Stomach (tissue), 9 donors: ENCODE data around the gene ATOH7. TPM values are rescaled to one million over a fixed set of nuclear protein-coding genes. Genes with fewer than 3 reads are reported as not detected.

Source experiments
- DNase-seq, 2 donors: peaks; one replicate each; pipeline versions ENCODE4 v3.0.0 to v3.0.0-alpha.2; 2013 to 2019
- H3K27ac ChIP-seq, 5 donors: fragments of 200-600 bp in 4 of 5; sonication (generic) in 4 of 5; one replicate each; pipeline ENCODE4 v1.5.1; 2013 to 2019; ENCODE audit warnings: mild to moderate bottlenecking in 1 of 5, moderate library complexity in 1 of 5
- H3K27me3 ChIP-seq, 3 donors: fragments of 200-600 bp; sonication (generic); one replicate each; pipeline ENCODE4 v1.5.1; 2017 to 2019; ENCODE audit warnings: mixed run types in 1 of 3
- H3K36me3 ChIP-seq, 4 donors: fragments of 200-600 bp; sonication (generic); 1 replicate in 3 of 4; 2 replicates in 1 of 4; pipeline ENCODE4 v1.5.1; 2016 to 2019
- H3K4me1 ChIP-seq, 4 donors: fragments of 200-600 bp; sonication (generic); one replicate each; pipeline ENCODE4 v1.5.1; 2016 to 2019
- H3K4me3 ChIP-seq, 4 donors: fragments of 200-600 bp; sonication (generic) in 3 of 4; one replicate each; pipeline ENCODE4 v1.5.1; 2016 to 2019; ENCODE audit warnings: mild to moderate bottlenecking in 1 of 4
- H3K9me3 ChIP-seq, 4 donors: fragments of 200-600 bp; sonication (generic); one replicate each; pipeline ENCODE4 v1.5.1; 2016 to 2019
- EP300 ChIP-seq: sonication (generic); formaldehyde crosslinking; IDR thresholded peaks from one replicate; pipeline ENCODE4 v1.6.1; 2017; ENCODE audit warnings: antibody characterized with exemption
- POLR2A ChIP-seq, 4 donors: fragments of 450-650 bp; IDR thresholded peaks; one replicate each; pipeline ENCODE4 v1.6.1; 2016; ENCODE audit warnings: antibody characterized with exemption in 4 of 4, control low read depth in 2 of 4, mild to moderate bottlenecking in 1 of 4, moderate library complexity in 1 of 4
- POLR2AphosphoS5 ChIP-seq, 3 donors: sonication (generic); formaldehyde crosslinking; IDR thresholded peaks; one replicate each; pipeline ENCODE4 v1.6.1; 2016; ENCODE audit warnings: antibody characterized with exemption in 3 of 3
- WGBS, 5 donors: extraction: QIAGEN DNeasy Blood & Tissue Kit in 3 of 5; methylation state at CpG; one replicate each; pipeline versions ENCODE4 v1.1.5 to v1.1.7; 2013 to 2018; 5-methylcytosine and 5-hydroxymethylcytosine counted together
- intact Hi-C: fragments of 100-400 bp; cut with DNase I; formaldehyde crosslinking; loops from one replicate; pipeline ENCODE4 v1.15.1; 2023; ENCODE audit warnings: low total_unique reads
- polyA plus RNA-seq, 3 donors: library from polyadenylated mRNA; stranded (reverse); fragments of 200-250 nt; gene quantifications; one replicate each; pipeline ENCODE4 v1.2.3, GENCODE V29; 2013
- total RNA-seq, 5 donors: library from RNA; depleted of rRNA; stranded (reverse); fragments of >200 nt; gene quantifications; one replicate each; pipeline versions ENCODE4 v1.1.0 to v1.2.3, GENCODE V29; 2014 to 2016
- TF ChIP-seq, protein P1 (sequence below), 7 experiments: fragments of 450-650 bp in 4 of 7; fragments of 200-600 bp in 3 of 7; sonication (generic) in 3 of 7; IDR thresholded peaks; one replicate each; pipeline ENCODE4 v1.5.1; 2016 to 2019; ENCODE audit warnings: antibody characterized with exemption in 7 of 7, control low read depth in 2 of 7, mild to moderate bottlenecking in 1 of 7
- donor health status: healthy with polysubstance abuse.
- donor health status: Bipolar disorder and iron deficiency.
- donor health status: healthy.

Gene ATOH7
- total and polyA plus RNA-seq, 8 donors = 0.30 TPM; not detected in 7

DNA sequence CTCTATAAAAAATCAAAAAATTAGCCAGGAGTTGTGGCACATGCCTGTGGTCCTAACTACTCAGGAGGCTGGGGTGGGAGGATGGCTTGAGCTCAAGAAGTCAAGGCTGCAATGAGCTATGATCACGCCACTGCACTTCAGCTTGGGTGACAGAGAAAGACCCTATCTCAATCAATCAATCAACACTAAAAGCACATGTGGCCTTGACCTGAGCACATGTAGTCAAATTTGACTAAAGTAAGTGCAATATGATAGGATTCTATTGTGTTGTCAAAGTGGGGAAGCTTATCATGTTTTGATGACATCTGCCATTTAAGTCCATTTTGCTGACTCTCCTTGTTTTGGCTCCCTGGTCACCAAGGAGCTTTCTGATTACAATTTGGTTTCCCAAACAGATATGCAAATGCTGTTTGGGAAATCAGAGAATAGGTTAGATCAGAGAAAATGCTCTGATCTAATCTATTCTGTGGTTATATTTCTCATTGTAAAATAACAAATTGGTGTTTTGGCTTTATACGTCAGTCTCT is 43.8 kb upstream of the ATOH7 start:
- Histone ChIP-seq H3K36me3 (no peaks in the 10 kb centered on the region), H3K9me3 (peaks cover 3 to 22% (median 14%) of the 10 kb centered on the region in 4 donors), H3K4me1 (peaks cover 0 to 5% (median 0%) of the 10 kb centered on the region in 4 donors), H3K27me3 (no peaks in the 10 kb centered on the region), H3K4me3 (no peak overlapping the region), H3K27ac (no peak overlapping the region)
- 86 to 100% (median 97%) methylated on average over 2 of the region's 2 CpGs for WGBS, 5 donors
- TF ChIP-seq EP300 (no peak), POLR2AphosphoS5 (IDR thresholded peaks at IDR 0.05) (no peak), POLR2A (IDR thresholded peaks at IDR 0.05) (no peak)
- TF ChIP-seq, protein P1, sequence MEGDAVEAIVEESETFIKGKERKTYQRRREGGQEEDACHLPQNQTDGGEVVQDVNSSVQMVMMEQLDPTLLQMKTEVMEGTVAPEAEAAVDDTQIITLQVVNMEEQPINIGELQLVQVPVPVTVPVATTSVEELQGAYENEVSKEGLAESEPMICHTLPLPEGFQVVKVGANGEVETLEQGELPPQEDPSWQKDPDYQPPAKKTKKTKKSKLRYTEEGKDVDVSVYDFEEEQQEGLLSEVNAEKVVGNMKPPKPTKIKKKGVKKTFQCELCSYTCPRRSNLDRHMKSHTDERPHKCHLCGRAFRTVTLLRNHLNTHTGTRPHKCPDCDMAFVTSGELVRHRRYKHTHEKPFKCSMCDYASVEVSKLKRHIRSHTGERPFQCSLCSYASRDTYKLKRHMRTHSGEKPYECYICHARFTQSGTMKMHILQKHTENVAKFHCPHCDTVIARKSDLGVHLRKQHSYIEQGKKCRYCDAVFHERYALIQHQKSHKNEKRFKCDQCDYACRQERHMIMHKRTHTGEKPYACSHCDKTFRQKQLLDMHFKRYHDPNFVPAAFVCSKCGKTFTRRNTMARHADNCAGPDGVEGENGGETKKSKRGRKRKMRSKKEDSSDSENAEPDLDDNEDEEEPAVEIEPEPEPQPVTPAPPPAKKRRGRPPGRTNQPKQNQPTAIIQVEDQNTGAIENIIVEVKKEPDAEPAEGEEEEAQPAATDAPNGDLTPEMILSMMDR (IDR thresholded peaks at IDR 0.05) = no peak
- no peak for DNase-seq
- intact Hi-C loops = no loop called here

DNA sequence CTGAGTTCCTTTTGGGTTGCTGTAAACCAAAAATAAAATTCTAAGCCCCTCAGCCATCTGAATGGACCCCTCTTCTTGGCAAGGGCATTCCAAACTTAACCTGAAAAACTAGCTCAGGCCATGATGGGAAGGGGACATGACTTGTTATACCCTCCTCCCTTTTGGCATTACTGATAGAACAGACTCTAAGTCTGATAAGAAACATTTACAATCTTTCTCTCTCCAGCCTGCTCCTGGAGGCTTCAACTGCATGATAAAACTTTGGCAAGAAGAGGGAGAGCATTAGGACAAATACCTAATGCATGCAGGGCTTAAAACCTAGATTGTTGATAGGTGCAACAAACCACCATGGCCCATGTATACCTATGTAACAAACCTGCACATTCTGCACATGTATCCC is 40.9 kb upstream of the ATOH7 start:
- DNase-seq = no peak
- no peak overlapping the region for H3K27ac ChIP-seq
- no peak overlapping the region for H3K4me3 ChIP-seq
- intact Hi-C loops = no loop called here
- no peaks in the 10 kb centered on the region for H3K27me3 ChIP-seq
- TF ChIP-seq POLR2A (IDR thresholded peaks at IDR 0.05) = no peak
- no peak for TF ChIP-seq POLR2AphosphoS5 (IDR thresholded peaks at IDR 0.05)
- TF ChIP-seq, protein P1 (IDR thresholded peaks at IDR 0.05) = no peak
- no peak for TF ChIP-seq EP300
- peaks cover 0 to 5% (median 0%) of the 10 kb centered on the region in 4 donors for H3K4me1 ChIP-seq
- H3K36me3 ChIP-seq = no peaks in the 10 kb centered on the region
- peaks cover under 1 to 8% (median 7%) of the 10 kb centered on the region in 4 donors for H3K9me3 ChIP-seq

DNA sequence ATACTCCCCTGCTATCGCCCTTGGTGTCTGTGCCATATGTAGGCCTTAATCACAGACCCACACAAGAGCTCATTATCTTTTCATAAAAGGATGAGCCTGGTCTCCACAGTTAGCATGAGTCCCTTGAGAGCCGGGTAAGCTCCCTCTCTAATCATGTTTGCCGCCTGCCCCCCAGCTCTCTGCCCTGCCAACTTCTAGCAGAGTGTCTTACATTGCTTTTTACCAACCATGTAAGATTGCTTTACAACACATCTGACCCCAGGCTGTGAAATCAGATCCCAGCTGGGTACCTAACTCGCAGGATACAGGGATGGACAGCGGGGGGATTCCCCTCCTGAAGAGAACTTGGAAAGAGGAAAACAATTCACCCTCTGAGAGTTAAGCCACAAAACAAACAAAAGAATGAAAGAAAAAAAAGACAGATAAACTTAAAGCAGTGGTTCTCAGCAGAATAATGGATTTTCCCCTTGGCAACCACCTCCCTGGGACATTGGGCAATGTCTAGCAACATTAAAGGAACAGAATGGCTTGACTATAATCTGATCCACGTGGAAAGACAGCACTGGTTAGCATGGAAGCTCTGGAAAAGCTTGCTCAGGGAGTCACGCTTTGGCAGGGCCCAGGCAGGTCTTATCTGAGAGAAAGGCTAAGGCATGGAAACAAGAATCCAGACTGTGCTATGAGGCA is 39.4 kb upstream of the ATOH7 start:
- Histone ChIP-seq H3K4me1 (peaks cover 0 to 5% (median 0%) of the 10 kb centered on the region in 4 donors), H3K27me3 (no peaks in the 10 kb centered on the region), H3K36me3 (no peaks in the 10 kb centered on the region), H3K9me3 (no peaks in the 10 kb centered on the region), H3K4me3 (no peak overlapping the region), H3K27ac (no peak overlapping the region)
- WGBS, 5 donors = 38 to 56% (median 52%) methylated on average over 7 of the region's 7 CpGs
- intact Hi-C loops = no loop called here
- TF ChIP-seq POLR2AphosphoS5 (IDR thresholded peaks at IDR 0.05) (peak in 1 of 3 donors; percentile 5), POLR2A (IDR thresholded peaks at IDR 0.05) (no peak)
- DNase-seq = peak; percentile 13 to 45

DNA sequence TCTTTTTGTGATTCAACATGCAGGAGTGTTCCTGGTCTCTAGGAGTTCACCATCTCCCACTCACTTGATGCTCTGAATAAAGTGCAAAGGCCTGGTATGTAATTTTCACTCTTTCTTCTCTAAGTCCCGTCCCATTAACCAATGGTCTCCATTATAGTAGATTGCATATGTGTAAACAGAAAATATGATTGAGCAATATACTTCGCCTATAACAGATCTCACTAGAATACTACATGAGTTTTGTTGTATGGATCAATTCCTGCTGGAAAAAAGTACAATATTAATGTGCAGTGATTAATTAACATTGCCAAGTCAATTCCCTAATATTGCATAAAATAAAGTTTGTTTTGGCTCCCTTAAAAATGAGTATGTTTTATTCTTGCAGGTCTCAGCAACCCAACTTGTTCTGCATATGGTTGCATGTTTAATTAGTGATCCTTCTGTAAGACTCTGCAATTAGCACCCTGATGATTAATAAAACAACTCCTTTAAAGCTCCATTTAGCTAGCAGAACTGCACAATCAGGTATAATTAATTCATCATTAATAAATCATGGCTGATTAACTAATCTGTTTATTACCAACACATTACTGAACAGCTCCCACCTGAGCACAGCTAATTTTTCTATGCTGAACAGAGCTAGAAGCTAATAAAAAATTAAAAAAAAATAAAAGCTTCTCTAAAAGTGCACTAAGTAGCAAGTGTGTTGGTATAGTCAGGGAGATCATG is 37.8 kb upstream of the ATOH7 start:
- Histone ChIP-seq H3K9me3 (peaks cover 0 to 7% (median 2%) of the 10 kb centered on the region in 4 donors), H3K27me3 (no peaks in the 10 kb centered on the region), H3K27ac (no peak overlapping the region), H3K4me1 (peaks cover 0 to 5% (median 0%) of the 10 kb centered on the region in 4 donors), H3K36me3 (no peaks in the 10 kb centered on the region), H3K4me3 (no peak overlapping the region)
- no peak for TF ChIP-seq POLR2AphosphoS5 (IDR thresholded peaks at IDR 0.05)
- TF ChIP-seq, protein P1 (IDR thresholded peaks at IDR 0.05) = no peak
- TF ChIP-seq POLR2A (IDR thresholded peaks at IDR 0.05) = no peak
- no peak for TF ChIP-seq EP300
- no peak for DNase-seq
- 82 to 94% (median 89%) methylated on average over 2 of the region's 2 CpGs for WGBS, 5 donors
- intact Hi-C loops = no loop called here
